Measurements from ENCODE around the gene CREB3L2. TPM values are rescaled to one million over a fixed set of nuclear protein-coding genes. Genes with fewer than 3 reads are reported as not detected.

Gene CREB3L2
- total and polyA plus RNA-seq, 10 of the 15 experiments (the other 5 are each of a cell fraction or from before 2014, with no cell fraction given) = 6.4 to 67.1 (median 26.2) TPM

DNA sequence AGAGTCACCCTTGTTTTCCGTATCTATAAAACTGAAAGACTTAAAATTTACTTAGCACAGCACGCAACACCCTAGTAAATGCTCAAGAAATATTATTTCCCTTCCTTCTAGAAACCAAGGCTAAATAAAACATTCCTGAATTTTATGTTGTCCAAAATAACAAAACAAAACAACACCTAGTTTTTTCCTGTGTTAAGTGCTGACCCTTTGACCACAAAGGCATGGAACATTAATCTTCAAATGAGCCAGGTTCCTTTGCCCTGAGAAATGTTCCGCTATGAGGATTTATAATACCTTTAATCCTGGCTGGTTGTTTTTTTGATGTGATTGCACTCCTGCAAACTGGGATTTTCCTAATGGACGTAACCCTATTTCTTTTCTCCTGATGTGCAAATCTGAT lies 126.1 kb downstream of the CREB3L2 start:
- no peaks in the 10 kb centered on the region for H3K4me1 ChIP-seq (ENCODE audit: control insufficient read depth, insufficient read depth, low read length)
- ChIA-PET SMC1A (ENCODE audit: uncharacterized antibody, unreplicated experiment) (interaction anchor here (0.8 to 1.5 kb wide), 5 partner anchors 9 to 219 kb away, joined by 3 to 5 read pairs (median 3); no protein-coding TSS in a partner anchor), RAD21 (ENCODE audit: unreplicated experiment) (no interaction called here), CTCF (interaction anchor here (1.0 to 1.6 kb wide), 3 partner anchors 29 to 219 kb away, joined by 3 to 4 read pairs (median 4); partner anchors contain the start of gene DGKI), POLR2A (interaction anchor here (0.6 to 1.0 kb wide), 2 partner anchors 15 to 469 kb away, joined by 3 read pairs; no protein-coding TSS in a partner anchor)
- H3K36me3 ChIP-seq (ENCODE audit: control insufficient read depth in 2 of 2, insufficient read depth in 2 of 2, low read length in 1 of 2) = peaks cover 20 to 51% of the 10 kb centered on the region in 2 experiments
- WGBS (ENCODE audit: insufficient coverage, insufficient replicate concordance, low lambda C conversion rate, missing lambda C conversion rate) = 98% methylated on average over 4 of the region's 4 CpGs
- no TSS peak for BruUV-seq (replicated peaks)
- no peaks in the 10 kb centered on the region for H4K20me1 ChIP-seq (ENCODE audit: control insufficient read depth, insufficient read depth)
- no peaks in the 10 kb centered on the region for H3K9me3 ChIP-seq (replicated peaks; ENCODE audit: control insufficient read depth, insufficient read depth, low read length)
- FAIRE-seq (no peak), DNase-seq (ENCODE audit: low read depth, low spot score) (no peak), ATAC-seq (no peak)
- intact Hi-C loops (cut with micrococcal nuclease; ENCODE audit: unreplicated experiment) (no loop called here), in situ Hi-C loops (cut with MboI) (no loop called here)
- H3K79me2 ChIP-seq (ENCODE audit: control insufficient read depth, insufficient read depth, low read length) = no peaks in the 10 kb centered on the region
- no peak overlapping the region for H3K4me2 ChIP-seq (ENCODE audit: control insufficient read depth, insufficient read depth)
- H2AFZ ChIP-seq (ENCODE audit: control insufficient read depth, low read depth, low read length) = no peak overlapping the region
- no peak for TF ChIP-seq EGR1 (IDR thresholded peaks at IDR 0.05; ENCODE audit: borderline replicate concordance in 1 of 2, low read depth in 2 of 2, low read length in 2 of 2)
- TF ChIP-seq PAX8 (IDR thresholded peaks at IDR 0.05) = no peak
- H3K27ac ChIP-seq (ENCODE audit: control insufficient read depth, insufficient read depth) = no peak overlapping the region
- no peak overlapping the region for H3K9ac ChIP-seq (ENCODE audit: control insufficient read depth, insufficient read depth, low read length)
- H3K4me3 ChIP-seq = no peak overlapping the region
- no peaks in the 10 kb centered on the region for H3K27me3 ChIP-seq (replicated peaks in 1 of 2; ENCODE audit: control insufficient read depth in 2 of 2, insufficient read depth in 2 of 2, low read length in 1 of 2)

DNA sequence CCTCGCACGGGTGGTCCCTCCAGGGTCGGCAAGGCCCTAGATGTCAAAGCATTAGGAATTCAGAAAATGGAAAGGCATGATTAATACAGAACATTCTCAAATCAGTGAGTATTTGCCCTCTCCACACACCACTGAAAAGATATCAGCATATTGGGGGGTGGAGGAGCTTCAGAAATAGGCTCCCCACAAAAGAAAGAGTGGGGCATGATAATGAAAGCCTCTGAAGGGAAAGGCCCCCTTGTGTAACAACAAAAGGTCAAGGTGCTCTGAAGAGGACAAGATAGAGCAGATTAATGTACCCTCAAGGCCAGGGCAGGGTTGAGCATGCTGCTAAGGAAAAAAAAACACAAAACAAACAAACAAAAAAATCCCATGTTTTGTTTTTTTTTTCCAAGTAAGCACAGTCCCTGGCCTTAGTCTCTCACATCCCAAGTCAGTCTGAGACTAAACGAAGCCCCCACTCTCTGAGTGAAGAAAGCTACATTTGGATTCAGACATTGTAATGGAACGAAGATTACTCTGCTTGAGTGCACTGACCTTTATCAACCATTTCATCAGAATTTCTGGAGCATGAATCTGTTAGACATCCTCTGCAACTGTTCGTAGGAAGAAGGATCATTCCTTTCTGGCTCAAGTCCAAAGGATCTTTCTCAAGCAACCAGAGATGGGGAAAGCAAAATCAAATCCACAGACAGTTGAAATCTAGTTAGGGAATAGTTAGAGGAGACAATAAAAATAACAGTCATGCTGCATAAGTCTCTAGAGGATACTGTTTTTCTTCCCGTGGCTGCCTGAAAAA lies 127.7 kb downstream of the CREB3L2 start:
- no TSS peak for BruUV-seq (replicated peaks)
- WGBS (ENCODE audit: insufficient coverage, insufficient replicate concordance, low lambda C conversion rate, missing lambda C conversion rate) = 80% methylated on average over 7 of the region's 7 CpGs
- Histone ChIP-seq H3K27me3 (replicated peaks in 1 of 2; ENCODE audit: control insufficient read depth in 2 of 2, insufficient read depth in 2 of 2, low read length in 1 of 2) (no peaks in the 10 kb centered on the region), H3K4me2 (ENCODE audit: control insufficient read depth, insufficient read depth) (no peak overlapping the region), H3K4me3 (no peak overlapping the region), H3K36me3 (ENCODE audit: control insufficient read depth in 2 of 2, insufficient read depth in 2 of 2, low read length in 1 of 2) (peaks cover 10 to 39% of the 10 kb centered on the region in 2 experiments), H4K20me1 (ENCODE audit: control insufficient read depth, insufficient read depth) (no peaks in the 10 kb centered on the region), H3K27ac (ENCODE audit: control insufficient read depth, insufficient read depth) (no peak overlapping the region), H3K79me2 (ENCODE audit: control insufficient read depth, insufficient read depth, low read length) (no peaks in the 10 kb centered on the region), H3K9me3 (replicated peaks; ENCODE audit: control insufficient read depth, insufficient read depth, low read length) (no peaks in the 10 kb centered on the region), H2AFZ (ENCODE audit: control insufficient read depth, low read depth, low read length) (no peak overlapping the region), H3K9ac (ENCODE audit: control insufficient read depth, insufficient read depth, low read length) (no peak overlapping the region), H3K4me1 (ENCODE audit: control insufficient read depth, insufficient read depth, low read length) (no peaks in the 10 kb centered on the region)
- SMC1A ChIA-PET (ENCODE audit: uncharacterized antibody, unreplicated experiment) = interaction anchor here (0.6 to 1.5 kb wide), 7 partner anchors 14 to 217 kb away, joined by 3 to 5 read pairs (median 3); no protein-coding TSS in a partner anchor
- intact Hi-C loops (cut with micrococcal nuclease; ENCODE audit: unreplicated experiment) = no loop called here
- FAIRE-seq (no peak), ATAC-seq (peak; percentile 26; the same call in 2 of the 3 replicates), DNase-seq (ENCODE audit: low read depth, low spot score) (no peak)
- POLR2A ChIA-PET = interaction anchor here (0.6 kb wide), 3 partner anchors 10 to 99 kb away, joined by 3 to 6 read pairs (median 3); no protein-coding TSS in a partner anchor
- CTCF ChIA-PET = interaction anchor here (1.6 kb wide), 1 partner anchor 218 kb away, joined by 4 read pairs; no protein-coding TSS in a partner anchor
- in situ Hi-C loops (cut with MboI) = no loop called here
- RAD21 ChIA-PET (ENCODE audit: unreplicated experiment) = interaction anchor here (0.8 kb wide), 1 partner anchor 62 kb away, joined by 3 read pairs; no protein-coding TSS in a partner anchor
- no peak for TF ChIP-seq RAD51 (IDR thresholded peaks at IDR 0.05)
- TF ChIP-seq, protein P1, sequence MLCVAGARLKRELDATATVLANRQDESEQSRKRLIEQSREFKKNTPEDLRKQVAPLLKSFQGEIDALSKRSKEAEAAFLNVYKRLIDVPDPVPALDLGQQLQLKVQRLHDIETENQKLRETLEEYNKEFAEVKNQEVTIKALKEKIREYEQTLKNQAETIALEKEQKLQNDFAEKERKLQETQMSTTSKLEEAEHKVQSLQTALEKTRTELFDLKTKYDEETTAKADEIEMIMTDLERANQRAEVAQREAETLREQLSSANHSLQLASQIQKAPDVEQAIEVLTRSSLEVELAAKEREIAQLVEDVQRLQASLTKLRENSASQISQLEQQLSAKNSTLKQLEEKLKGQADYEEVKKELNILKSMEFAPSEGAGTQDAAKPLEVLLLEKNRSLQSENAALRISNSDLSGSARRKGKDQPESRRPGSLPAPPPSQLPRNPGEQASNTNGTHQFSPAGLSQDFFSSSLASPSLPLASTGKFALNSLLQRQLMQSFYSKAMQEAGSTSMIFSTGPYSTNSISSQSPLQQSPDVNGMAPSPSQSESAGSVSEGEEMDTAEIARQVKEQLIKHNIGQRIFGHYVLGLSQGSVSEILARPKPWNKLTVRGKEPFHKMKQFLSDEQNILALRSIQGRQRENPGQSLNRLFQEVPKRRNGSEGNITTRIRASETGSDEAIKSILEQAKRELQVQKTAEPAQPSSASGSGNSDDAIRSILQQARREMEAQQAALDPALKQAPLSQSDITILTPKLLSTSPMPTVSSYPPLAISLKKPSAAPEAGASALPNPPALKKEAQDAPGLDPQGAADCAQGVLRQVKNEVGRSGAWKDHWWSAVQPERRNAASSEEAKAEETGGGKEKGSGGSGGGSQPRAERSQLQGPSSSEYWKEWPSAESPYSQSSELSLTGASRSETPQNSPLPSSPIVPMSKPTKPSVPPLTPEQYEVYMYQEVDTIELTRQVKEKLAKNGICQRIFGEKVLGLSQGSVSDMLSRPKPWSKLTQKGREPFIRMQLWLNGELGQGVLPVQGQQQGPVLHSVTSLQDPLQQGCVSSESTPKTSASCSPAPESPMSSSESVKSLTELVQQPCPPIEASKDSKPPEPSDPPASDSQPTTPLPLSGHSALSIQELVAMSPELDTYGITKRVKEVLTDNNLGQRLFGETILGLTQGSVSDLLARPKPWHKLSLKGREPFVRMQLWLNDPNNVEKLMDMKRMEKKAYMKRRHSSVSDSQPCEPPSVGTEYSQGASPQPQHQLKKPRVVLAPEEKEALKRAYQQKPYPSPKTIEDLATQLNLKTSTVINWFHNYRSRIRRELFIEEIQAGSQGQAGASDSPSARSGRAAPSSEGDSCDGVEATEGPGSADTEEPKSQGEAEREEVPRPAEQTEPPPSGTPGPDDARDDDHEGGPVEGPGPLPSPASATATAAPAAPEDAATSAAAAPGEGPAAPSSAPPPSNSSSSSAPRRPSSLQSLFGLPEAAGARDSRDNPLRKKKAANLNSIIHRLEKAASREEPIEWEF (IDR thresholded peaks at IDR 0.05; ENCODE audit: insufficient replicate concordance, low read depth, low read length) = no peak
- TF ChIP-seq, protein P2, sequence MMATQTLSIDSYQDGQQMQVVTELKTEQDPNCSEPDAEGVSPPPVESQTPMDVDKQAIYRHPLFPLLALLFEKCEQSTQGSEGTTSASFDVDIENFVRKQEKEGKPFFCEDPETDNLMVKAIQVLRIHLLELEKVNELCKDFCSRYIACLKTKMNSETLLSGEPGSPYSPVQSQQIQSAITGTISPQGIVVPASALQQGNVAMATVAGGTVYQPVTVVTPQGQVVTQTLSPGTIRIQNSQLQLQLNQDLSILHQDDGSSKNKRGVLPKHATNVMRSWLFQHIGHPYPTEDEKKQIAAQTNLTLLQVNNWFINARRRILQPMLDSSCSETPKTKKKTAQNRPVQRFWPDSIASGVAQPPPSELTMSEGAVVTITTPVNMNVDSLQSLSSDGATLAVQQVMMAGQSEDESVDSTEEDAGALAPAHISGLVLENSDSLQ (IDR thresholded peaks at IDR 0.05) = no peak

Data from GM12878 (cell line).